HG03571 (cell line): ENCODE results near the gene INTS12.
A peak's percentile ranks its signal among the peaks of the same experiment; 100 is the strongest.
"Not testable (repeated sequence)": the region's sequence is repeated elsewhere in the genome, so short reads cannot be mapped to it uniquely, and the experiment has no call there.

Experiments
- ATAC-seq: cut with Tn5 transposase; IDR thresholded peaks from one replicate; pipeline ENCODE4 v1.9.1; 2021; ENCODE audit not compliant: unreplicated experiment

The INTS12 gene, protein sequence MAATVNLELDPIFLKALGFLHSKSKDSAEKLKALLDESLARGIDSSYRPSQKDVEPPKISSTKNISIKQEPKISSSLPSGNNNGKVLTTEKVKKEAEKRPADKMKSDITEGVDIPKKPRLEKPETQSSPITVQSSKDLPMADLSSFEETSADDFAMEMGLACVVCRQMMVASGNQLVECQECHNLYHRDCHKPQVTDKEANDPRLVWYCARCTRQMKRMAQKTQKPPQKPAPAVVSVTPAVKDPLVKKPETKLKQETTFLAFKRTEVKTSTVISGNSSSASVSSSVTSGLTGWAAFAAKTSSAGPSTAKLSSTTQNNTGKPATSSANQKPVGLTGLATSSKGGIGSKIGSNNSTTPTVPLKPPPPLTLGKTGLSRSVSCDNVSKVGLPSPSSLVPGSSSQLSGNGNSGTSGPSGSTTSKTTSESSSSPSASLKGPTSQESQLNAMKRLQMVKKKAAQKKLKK

DNA sequence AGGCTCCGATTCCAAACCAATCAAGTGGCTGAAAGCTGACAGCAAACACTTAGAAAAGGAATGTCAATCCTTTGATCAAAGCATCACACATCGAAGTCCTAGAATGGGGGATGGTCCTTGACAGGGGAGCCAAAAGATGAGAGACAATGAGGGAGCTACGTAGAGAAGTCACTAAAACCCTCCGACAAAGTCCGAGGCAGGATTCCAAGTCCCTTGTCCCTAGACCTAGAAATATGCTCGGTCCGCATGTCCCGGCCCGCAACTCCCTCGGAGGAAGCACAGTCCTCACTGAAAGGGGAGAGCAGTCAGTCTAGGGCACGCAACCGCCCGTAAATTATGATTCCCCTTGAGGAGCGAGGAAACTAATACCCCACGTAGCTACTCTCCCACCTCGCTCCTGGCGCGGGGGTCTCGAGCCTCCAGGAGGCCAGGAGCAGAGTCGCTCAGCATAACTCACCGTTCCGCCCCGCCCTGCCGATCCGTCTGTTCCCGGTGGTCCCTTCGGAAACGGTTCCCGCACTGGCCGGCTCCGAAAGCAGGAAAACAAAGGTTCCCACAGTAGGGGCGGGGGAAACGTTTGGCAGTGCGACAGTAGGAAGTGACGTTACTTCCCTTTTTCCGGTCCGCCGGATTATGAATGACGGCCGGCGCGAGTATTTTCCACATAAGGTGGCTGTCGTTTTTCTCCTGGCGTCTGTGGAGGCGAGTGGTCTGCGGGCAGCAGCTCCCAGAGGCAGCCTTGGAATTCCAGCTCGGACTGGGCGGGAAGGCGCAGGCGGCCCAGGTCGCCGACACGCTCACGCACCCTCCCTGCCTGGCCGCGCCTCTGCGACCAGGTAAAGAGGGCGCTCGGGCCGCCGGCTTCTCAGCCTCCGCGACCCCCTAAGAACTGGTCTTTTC, at the start of gene INTS12, which contains the start of gene GSTCD:
Gene INTS12 (minus strand): TSS at position 509 of the 900 bp plus-strand sequence. CDS start 8,684 bp downstream, outside the sequence.
Gene GSTCD (plus strand): TSS at position 604 of the 900 bp plus-strand sequence. CDS start 8,830 bp downstream, outside the sequence.
- ATAC-seq = peak; percentile 77

DNA sequence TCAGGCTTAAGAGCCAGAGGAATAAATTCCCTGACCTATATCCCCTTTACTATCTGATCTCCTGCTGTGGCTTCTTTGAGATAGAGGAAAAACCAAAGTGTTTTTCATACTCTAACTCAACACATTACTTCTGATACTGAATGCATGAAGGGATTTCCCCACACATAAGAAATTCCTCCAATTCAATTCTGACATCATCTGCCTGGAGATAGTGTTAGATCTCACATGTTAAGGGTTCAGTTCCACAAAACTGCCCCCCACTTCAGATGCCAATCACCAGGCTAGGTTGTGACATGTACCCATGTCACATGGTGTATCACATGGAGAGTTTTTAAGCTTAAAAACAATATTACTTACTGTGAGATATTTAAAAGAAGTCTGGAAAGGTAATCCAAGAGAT, 46.9 kb upstream of the INTS12 start:
- no peak for ATAC-seq

DNA sequence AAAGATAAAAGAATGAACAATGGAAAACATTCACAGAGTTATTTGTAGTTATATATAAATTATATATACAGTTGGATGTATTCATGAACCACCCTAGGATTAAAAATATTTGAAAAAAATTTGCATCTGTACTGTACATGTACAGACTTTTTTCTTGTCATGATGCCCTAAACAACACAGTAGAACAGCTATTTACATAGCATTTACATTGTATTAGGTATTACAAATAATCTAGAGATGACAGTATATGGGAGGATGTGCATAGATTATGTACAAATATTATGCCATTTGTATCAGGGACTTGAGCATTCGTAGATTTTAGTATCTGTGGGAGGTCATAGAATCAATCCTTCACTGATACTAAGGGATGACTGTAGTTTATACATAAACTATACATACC, 44.9 kb upstream of the INTS12 start:
- ATAC-seq = no peak

DNA sequence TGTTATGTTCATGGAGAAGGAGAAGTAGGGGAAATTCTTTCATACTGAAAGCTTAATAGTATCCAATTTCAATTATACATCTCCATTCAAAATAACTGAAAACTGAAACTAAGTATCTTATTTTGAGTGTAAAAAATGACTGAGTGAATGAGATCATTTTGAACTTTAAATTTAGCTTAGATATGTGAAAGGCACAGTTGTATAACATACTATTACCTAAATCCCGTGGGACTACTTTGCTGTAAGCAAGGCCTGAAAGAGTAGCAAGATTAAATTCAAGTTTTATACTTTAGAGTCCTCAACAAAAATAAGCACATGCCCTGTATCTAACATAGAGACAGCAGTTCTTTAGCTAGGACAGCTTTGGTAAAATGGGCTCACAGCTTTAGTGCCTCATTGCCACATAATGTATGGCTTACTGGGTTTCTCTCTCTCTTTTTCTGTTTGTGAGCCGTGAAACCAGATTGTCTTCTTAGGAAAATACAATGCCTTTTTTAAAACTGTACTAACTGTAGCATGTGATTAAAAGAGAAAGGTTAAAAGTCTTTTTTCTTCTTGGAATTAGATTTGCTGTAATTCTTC, 43.3 kb upstream of the INTS12 start:
- ATAC-seq = no peak

DNA sequence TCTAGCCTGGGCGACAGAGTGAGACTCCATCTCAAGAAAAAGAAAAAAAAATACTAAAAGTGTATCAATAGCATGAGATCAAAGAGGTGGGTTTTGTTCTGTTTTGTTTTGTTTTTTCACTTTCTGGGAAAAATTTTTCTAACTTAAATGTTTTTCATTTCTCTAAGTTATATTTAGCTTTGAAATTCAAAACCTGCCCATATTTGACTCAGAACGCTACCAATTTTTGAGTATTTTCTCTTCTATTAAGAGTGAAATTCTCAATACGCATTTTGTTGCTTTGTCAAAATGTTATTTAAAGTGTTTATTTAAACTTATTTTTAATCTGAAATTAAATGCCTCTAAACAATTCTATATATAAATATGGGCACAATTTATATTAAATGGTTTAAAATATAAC, 39.7 kb upstream of the INTS12 start:
- ATAC-seq = no peak

DNA sequence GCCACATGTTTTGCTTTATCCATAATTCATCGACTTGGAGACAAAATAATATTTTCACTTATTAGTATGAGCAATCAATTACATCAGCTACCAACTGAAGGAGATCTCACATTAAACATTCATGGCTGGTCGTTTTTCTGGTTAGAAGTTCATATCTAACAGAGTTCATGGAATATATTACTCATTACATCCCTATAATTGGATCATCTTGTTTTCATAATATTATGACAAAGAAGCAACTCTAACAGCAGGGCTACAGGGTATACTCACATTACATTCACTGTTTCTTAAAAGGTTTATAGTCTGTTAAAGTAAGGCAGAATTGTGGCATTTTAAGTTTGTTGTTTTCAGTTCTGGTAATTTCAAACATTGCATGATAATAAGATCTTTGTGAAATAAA, 33.1 kb upstream of the INTS12 start:
- ATAC-seq = no peak

DNA sequence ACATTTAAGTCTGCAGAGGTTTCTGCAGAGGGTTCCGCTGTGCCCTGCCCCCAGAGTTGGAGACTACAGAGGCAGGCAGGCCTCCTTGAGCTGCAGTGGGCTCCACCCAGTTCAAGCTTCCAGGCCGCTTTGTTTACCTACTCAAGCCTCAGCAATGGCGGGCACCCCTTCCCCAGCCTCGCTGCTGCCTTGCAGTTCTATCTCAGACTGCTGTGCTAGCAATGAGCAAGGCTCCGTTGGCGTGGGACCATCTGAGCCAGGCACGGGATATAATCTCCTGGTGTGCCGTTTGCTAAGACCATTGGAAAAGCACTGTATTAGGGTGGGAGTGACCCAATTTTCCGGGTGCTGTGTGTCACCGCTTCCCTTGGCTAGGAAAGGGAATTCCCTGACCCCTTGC, 26.7 kb upstream of the INTS12 start:
- ATAC-seq = not testable (repeated sequence)

DNA sequence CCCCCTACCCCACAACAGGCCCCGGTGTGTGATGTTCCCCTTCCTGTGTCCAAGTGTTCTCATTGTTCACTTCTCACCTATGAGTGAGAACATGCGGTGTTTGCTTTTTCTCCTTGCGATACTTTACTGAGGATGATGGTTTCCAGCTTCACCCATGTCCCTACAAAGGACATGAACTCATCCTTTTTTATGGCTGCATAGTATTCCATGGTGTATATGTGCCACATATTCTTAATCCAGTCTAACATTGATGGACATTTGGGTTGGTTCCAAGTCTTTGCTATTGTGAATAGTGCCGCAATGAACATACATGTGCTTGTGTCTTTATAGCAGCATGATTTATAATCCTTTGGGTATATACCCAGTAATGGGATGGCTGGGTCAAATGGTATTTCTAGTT, 21.4 kb upstream of the INTS12 start:
- not testable (repeated sequence) for ATAC-seq

DNA sequence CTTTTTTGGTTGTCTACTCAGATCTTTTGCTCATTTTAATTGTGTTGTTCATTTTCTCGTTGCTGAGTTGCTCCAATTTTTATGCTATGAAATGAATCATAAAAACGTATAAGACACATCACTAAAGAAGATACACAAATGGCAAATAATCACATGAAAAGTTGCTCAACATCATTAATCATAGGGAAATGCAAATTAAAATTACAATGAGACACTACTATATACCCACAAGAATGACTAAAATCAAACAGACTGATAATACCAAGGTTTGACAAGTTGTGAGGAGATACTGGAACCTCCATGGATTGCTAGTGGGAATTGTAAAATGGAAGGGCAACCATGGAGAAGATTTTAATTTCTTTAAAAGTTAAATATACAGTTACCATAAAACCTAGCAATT, 17.1 kb upstream of the INTS12 start:
- ATAC-seq = no peak

DNA sequence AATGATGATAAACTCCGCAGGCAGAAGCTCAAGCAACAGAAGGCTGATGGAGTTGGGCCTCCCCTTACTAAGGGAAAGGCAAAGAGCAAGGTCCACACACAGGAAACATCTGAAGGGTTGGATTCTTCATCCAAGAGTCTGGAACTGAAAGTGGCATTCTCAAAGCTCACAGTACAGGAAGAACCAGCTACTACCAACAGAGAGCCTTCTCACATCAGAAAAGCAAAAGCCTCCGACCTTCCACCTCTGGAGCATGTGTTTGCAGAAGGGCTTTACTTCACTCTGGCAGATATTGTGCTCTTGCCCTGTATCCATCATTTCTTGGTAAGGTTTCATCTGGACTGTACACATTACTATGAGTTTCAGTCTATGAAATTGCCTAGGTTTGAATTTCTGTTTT, 10.7 kb upstream of the INTS12 start:
- ATAC-seq = no peak

DNA sequence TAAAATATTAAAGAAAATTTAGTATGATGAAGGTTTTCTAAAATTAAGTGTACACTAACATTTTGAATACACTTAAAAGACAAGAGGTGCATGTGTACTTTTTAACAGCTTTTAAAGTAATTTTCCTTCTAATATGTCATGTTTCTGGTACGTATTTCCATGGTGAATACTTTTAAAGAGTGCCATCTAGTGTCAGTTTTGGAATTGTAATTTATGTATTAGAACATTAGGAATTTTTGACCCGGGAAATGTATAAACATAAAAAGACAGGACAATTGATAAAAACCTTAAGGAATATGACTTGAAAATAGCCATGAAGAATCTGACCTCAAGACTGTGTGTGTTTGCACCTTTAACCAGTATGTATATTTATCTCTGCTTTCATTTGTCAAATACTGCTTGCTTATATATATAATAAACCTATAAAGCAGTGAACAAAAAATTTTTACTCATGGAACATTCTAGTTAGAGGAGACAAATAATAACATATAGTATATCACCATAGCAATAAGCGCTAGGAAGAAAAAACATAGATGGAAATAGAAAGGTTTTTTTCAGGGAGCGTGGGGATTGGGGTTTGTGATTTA, 7.3 kb upstream of the INTS12 start:
- ATAC-seq = no peak

DNA sequence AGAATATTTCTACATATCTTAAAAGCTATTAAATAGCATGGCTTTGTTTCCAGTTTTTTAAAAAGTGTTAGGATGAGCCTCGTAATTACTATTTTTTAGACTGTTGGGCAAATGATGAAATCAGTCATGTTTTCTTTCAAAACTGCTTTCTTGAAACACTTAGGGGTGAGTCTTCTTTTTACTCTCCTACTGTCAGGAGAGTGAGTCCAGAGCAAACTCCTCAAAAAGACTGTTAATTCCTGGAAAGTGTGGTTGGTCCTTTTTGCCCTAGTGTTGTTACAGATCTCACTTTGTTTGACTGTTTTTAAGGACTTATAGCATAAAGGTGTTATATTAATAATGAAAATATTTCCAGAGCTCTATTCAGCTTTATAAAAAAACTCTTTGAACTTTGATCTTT, 6.4 kb upstream of the INTS12 start:
- no peak for ATAC-seq

DNA sequence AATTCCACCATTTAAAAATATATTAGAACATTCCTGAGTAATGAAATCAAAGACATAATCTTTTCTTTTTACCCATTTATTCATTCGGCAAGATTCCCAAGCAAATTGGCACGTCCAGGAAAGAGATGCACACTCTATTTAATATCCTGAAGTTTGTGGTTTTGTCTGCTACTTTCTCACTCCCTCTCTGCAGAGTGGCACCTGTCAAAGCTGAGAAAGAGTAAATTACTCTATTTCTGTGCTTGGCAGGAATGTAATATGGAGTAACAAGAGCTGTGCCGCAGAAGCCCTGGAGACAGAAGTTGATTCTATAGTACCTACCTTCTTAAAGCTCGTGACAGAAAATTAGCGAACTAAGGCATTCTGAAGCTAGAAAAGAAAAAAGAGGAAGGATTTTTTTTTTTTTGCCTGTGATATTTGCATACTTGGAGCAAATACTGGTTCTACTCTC, 5.6 kb upstream of the INTS12 start:
- peak; percentile 61 for ATAC-seq

DNA sequence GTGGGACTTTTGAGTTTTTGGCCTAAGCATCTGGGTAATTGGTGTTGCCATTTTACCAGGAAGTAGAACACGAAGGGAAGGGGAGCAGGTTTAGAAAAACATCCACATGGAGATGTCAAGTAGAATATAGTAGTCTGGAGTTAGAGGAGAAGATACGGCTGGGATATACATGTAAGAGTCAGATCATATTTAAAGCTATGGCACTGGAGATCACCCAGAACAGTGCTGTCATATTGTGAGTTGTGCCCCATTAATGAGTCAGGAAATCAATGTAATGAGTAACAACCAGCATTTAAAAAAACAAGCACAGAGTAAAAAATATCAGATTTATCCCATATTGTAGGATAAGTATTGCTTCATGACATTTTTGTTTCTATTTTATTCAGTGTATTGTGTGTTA, 4.3 kb upstream of the INTS12 start:
- ATAC-seq = no peak

DNA sequence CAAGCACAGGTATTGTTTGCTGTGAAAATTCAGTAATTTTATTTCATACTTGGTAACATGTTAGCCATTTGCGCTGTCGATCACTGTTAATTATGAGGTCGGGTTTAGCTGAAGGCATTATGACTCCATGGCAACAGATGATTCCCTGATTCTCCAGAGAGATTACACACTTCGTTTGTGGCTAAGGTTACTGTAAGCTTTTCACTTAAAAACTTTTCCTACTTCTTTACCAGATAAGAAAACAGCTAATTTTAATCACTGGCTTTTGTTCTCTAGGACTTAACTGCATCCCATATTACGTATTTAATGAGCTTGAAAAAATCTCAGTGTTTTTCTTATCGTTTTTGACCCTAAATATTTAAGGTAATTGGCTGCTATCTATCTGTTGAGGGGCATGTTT, 2.2 kb upstream of the INTS12 start:
- no peak for ATAC-seq

DNA sequence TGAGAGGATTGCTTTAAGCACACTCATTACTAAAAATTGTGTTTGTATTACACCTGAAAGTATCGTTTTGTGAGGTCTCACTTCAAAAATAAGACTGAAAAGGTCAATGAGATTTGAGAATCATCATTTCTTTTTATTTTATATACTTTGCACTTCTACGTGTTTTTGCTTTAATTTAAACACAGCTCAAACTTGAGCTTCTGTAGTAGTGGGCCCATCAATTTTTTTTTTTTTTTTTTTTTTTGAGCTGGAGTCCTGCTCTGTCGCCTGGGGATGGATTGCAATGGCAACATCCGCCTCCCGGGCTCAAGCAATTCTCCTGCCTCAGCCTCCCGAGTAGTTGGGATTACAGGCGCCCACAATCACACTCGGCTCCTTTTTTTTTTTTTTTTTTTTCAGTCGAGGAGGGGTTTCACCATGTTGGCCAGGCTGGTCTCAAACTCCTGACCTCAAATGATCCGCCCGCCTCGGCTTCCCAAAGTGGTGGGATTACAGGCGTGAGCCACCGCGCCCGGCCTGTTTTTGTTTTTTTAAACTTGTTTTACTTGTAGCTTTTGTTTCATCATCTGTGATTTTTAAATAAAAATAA, 1.6 kb upstream of the INTS12 start:
- no peak for ATAC-seq

DNA sequence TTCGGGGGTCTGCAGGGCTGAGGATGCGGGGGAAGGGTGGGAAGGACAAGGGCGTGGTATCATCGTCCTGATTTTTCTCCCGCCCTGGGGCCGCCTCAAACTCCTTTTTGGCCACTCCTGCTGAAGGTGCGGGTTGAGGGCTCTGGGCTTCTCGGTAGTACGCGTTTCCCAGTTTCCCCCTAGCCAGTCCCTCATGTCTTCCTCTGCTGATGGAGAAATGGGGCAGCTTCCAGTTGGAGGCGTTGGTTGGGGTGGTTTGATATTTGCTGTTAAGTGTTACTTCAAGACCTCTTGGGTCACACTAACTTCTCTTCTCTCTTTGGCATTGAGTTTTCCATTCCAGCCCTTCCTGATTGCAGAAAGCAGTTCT, 577 bp upstream of the INTS12 start:
- peak; percentile 24 for ATAC-seq

DNA sequence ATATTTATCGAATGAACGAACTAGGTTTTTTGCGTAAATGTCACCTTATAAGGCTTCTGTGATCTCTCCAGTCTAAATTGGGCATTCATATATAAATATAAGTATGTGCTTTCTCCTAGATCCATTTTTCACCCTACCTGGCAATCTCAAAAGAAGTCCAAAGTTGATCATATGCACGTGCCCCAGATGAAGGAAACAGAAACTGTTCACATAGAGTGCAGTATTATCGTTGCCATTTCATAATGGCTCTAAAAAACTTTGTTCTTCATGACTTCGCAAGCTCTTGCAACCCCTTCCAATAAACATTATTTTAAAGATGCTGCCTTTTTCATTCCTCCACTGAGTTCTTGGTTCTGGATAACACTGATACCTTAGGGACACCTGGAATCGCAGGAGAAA, 708 bp downstream of the INTS12 start:
- no peak for ATAC-seq

DNA sequence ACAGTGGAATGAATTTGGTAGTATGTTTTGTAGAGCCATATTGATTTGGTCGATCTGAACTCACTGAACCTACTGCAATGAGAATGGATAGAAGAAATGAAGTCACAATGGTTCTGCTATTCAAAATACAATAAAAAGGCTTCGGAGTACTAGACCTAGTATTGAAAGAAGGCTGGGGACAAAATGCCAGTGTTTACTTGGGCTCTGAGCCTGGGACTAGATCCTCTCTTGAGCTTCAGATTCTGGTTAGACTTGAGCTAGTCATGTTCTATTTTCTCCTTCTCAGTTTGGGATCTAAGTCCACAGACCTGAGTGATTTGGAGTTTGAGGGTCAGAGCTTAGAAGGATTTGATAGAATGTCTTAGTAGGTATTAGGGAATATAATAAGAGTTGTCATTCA, 9.9 kb downstream of the INTS12 start:
- no peak for ATAC-seq

DNA sequence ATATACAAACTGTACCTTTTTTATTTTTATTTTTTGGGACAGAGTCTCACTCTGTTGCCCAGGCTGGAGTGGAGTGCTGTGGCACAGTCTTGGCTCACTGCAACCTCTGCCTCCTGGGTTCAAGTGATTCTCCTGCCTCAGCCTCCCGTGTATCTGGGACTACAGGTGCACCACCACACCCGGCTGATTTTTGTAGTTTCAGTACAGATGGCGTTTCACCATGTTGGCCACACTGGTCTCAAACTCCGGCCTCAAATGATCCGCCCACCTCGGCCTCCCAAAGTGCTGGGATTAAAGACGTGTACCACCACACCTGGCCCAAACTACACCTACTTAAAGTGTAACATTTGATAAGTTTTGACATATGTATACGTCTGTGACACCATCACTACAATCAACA, 12.7 kb downstream of the INTS12 start:
- ATAC-seq = not testable (repeated sequence)

DNA sequence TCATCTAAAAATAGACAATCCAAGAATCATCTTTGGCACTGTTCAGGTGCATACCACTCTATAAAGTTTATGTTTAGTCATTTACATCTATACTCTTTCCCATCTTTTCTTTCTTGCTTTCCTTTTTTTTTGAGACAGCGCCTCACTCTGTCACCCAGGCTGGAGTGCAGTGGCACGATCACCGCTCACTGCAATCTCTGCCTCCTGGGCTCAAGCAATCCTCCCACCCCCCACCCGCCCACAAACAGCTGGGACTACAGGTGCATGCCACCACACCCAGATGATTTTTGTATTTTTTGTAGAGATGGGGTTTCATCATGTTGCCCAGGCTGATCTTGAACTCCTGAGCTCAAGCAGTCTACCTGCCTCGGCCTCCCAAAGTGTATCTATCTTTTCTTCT, 13.7 kb downstream of the INTS12 start:
- ATAC-seq = not testable (repeated sequence)
